ENCODE results near the gene RAB33A.

The RAB33A gene

DNA sequence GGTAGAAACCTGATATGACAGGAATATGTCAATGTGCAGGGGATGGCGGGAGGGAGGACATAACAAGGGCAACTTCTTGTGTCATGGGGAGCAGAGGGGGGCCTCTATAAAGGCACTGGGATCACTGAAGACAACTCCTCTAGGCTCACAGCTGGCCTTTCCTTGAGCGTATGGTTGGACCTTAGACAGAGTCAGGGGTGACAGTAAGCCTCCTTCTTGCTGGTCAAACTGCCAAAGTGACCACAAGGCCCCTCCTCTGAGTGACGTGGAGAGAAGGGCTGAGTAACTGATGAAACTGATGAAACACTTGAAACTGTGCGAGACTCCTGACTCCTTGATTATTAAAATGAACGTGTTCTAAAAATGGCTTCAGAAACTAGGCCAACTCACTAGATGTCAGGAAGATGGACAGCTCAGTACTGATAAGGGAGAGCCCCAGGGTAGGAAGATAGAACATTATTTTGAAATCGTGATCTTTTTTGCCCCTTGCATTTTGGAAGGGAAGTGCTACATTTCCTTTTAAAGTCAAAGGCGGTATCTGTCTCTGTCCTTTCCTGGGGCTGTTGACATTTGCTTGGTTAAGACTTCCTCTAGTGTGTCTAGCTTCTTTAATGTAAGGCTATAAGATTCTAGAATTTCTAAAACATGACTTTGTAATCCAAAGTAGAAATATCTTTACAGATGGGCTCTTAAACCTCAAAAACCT is 1.6 kb downstream of the RAB33A start:
- Histone ChIP-seq H3K9ac (ENCODE audit: low read length) (no peak overlapping the region), H3K4me3 (ENCODE audit: low read depth in 1 of 2, low read length in 2 of 2) (no peak overlapping the region), H3K4me1 (ENCODE audit: insufficient read depth, low read length) (no peaks in the 10 kb centered on the region), H3K27me3 (ENCODE audit: control insufficient read depth in 1 of 2, insufficient read depth in 2 of 2, low read length in 2 of 2) (peaks cover 0 to 11% of the 10 kb centered on the region in 2 donors), H3K27ac (ENCODE audit: low read depth, low read length) (no peak overlapping the region), H3K36me3 (ENCODE audit: insufficient read depth, low read length) (no peaks in the 10 kb centered on the region), H3K9me3 (ENCODE audit: low read length) (no peaks in the 10 kb centered on the region)

DNA sequence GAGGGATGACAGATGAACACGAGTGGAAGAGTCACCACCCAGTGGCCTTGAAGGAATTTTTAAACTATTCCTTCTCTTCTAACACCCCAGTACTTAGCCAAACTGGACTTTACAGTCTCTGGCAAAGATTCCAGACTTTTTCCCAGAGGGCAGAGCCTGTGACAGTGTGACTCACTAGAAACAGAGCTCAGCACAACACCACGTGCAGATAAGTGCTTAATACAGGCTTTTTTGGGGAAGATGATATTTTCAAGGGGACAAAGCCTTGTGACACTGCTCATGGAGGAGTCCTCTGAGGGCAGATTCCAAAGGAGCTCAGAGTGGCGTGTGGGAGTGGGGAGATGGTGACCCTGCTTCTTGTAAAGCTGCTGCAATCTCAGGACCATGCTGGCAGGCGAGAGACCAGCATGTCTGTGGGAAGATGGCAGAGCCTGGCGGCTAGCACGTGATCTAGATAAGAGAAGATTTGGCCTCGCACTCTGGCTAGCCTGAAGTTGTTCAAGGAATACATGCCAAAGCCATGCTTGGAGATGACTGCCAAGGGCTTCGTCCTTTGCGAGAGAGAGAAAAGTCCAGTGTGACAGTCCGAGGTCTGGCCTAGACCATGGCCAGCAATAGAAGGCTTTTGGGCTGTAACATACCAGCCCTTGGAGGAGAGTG is 2.4 kb downstream of the RAB33A start:
- H3K27ac ChIP-seq (ENCODE audit: low read depth, low read length), result no peak overlapping the region
- no peaks in the 10 kb centered on the region for H3K9me3 ChIP-seq (ENCODE audit: low read length)
- no peak overlapping the region for H3K4me3 ChIP-seq (ENCODE audit: low read depth in 1 of 2, low read length in 2 of 2)
- no peak overlapping the region for H3K9ac ChIP-seq (ENCODE audit: low read length)
- H3K4me1 ChIP-seq (ENCODE audit: insufficient read depth, low read length), result no peaks in the 10 kb centered on the region
- peaks cover 0 to 11% of the 10 kb centered on the region in 2 donors for H3K27me3 ChIP-seq (ENCODE audit: control insufficient read depth in 1 of 2, insufficient read depth in 2 of 2, low read length in 2 of 2)
- no peaks in the 10 kb centered on the region for H3K36me3 ChIP-seq (ENCODE audit: insufficient read depth, low read length)

DNA sequence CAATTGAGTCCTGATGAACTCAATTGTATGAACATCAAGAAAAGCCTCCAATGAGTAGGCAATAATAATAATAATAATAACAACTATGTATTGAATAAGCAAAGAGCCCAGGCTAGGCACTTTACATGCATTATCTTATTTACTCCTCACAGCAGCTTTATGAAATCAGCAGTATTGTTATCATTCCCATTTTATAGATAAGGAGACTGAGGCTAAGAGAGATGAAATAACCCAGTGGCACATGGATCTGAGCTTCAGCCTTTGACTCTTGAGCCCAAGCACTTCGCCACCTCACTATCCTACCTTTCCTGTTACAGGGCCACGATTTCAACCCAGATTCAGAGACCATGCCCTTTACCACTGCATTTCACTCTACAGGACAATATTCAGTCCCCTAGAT is 3.2 kb downstream of the RAB33A start:
- H3K27me3 ChIP-seq (ENCODE audit: control insufficient read depth in 1 of 2, insufficient read depth in 2 of 2, low read length in 2 of 2), result peaks cover 0 to 11% of the 10 kb centered on the region in 2 donors
- H3K9ac ChIP-seq (ENCODE audit: low read length), result no peak overlapping the region
- H3K9me3 ChIP-seq (ENCODE audit: low read length), result no peaks in the 10 kb centered on the region
- H3K4me3 ChIP-seq (ENCODE audit: low read depth in 1 of 2, low read length in 2 of 2), result no peak overlapping the region
- H3K4me1 ChIP-seq (ENCODE audit: insufficient read depth, low read length), result no peaks in the 10 kb centered on the region
- H3K27ac ChIP-seq (ENCODE audit: low read depth, low read length), result no peak overlapping the region
- no peaks in the 10 kb centered on the region for H3K36me3 ChIP-seq (ENCODE audit: insufficient read depth, low read length)

DNA sequence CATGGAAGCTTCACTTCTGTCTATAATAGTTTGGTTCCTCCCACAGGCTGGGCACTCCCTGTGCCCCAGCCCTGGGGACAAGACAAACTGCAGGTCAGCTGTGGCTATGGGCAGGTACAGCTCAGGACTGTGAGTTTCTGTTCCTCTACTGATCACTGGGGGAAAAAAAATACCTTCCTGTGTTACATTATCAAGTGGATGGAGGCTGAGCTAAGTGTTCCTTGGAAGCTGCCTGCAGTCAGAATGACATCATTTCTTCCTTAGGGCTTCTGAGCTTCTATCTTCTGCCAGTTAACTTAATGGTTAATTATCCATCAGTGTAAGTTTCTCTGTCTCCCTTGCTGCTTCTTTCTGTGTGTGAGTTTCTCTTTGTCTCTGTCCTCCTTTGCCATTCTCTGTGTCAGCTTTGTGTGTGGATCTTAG is 4.6 kb downstream of the RAB33A start:
- H3K27ac ChIP-seq (ENCODE audit: low read depth, low read length), result no peak overlapping the region
- H3K9ac ChIP-seq (ENCODE audit: low read length), result no peak overlapping the region
- no peaks in the 10 kb centered on the region for H3K4me1 ChIP-seq (ENCODE audit: insufficient read depth, low read length)
- peaks cover 0 to 6% of the 10 kb centered on the region in 2 donors for H3K27me3 ChIP-seq (ENCODE audit: control insufficient read depth in 1 of 2, insufficient read depth in 2 of 2, low read length in 2 of 2)
- no peak overlapping the region for H3K4me3 ChIP-seq (ENCODE audit: low read depth in 1 of 2, low read length in 2 of 2)
- H3K36me3 ChIP-seq (ENCODE audit: insufficient read depth, low read length), result no peaks in the 10 kb centered on the region
- no peaks in the 10 kb centered on the region for H3K9me3 ChIP-seq (ENCODE audit: low read length)

DNA sequence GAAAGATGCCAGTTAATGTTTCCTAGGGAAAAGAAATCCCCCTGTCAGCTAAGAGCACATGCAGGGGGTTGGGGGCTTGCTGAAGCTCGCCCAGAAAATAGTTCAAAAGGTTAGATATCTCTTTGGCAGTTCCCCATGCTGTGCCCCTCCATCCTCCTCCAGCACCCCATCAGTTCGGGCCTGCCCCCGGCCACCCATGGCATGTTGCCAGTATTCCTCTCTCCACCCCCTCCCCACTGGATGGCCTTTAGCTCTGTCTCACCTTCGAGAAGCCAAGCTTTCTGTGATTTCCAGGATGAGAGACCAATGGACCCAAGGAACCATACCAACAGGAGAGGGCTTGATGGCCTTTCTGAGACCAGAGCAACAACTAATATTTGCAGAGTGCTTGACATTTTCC is 5.2 kb downstream of the RAB33A start:
- H3K27ac ChIP-seq (ENCODE audit: low read depth, low read length), result no peak overlapping the region
- peaks cover 0 to 6% of the 10 kb centered on the region in 2 donors for H3K27me3 ChIP-seq (ENCODE audit: control insufficient read depth in 1 of 2, insufficient read depth in 2 of 2, low read length in 2 of 2)
- H3K9me3 ChIP-seq (ENCODE audit: low read length), result no peaks in the 10 kb centered on the region
- H3K9ac ChIP-seq (ENCODE audit: low read length), result no peak overlapping the region
- no peaks in the 10 kb centered on the region for H3K36me3 ChIP-seq (ENCODE audit: insufficient read depth, low read length)
- no peak overlapping the region for H3K4me3 ChIP-seq (ENCODE audit: low read depth in 1 of 2, low read length in 2 of 2)
- H3K4me1 ChIP-seq (ENCODE audit: insufficient read depth, low read length), result no peaks in the 10 kb centered on the region

DNA sequence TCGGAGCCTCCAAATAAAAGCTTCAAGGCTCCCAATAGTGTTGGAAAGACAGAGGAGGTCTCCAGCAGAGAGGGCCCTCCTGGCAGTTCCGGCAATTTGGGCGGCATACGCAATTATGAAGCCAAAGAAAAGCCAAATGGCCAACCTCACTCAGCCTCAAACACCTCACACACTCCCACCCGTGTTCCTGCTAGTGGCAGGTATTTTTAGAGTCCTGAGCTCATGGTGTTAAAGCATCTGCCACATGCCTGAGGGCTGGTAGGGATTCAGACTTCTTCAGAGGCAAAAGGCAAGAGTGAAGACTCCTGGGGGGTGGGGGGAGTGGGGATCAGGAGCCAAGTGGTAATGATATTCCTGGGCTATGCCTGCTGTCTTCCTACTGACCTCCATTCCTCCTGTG is 7.4 kb downstream of the RAB33A start:
- H3K9me3 ChIP-seq (ENCODE audit: low read length), result no peaks in the 10 kb centered on the region
- no peak overlapping the region for H3K27ac ChIP-seq (ENCODE audit: low read depth, low read length)
- H3K27me3 ChIP-seq (ENCODE audit: control insufficient read depth in 1 of 2, insufficient read depth in 2 of 2, low read length in 2 of 2), result no peaks in the 10 kb centered on the region
- H3K4me3 ChIP-seq (ENCODE audit: low read depth in 1 of 2, low read length in 2 of 2), result no peak overlapping the region
- no peaks in the 10 kb centered on the region for H3K4me1 ChIP-seq (ENCODE audit: insufficient read depth, low read length)
- H3K9ac ChIP-seq (ENCODE audit: low read length), result no peak overlapping the region
- H3K36me3 ChIP-seq (ENCODE audit: insufficient read depth, low read length), result no peaks in the 10 kb centered on the region

DNA sequence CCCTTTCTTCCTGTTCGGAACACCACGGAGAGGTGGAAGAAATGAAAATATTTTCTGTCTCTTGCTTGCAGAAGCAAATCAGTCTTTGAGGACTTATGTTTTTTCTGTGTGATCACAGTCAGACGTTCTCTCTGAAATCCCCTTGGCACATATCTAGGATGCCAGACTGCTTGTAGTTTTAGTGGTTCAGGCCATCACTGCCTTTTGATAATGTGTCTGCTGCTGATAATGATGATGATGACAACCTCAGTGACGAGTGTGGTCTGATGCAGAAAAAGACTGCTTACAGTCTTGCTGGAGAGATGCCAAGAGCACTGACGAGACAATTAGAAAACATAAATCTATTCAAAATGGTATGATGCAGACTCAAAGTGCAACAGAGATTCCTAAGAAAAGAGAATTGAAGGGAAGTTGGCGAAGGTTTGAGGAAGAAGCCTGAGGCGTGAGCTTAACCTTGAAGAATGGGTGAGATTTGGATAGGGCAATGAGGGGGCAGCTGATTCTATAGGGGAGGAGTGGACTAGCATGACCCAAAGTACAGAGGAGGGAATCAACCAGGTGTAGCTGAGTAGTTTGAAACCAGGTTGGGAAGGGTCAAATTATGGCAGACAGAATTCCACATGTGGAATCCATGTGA is 7.9 kb downstream of the RAB33A start:
- H3K27ac ChIP-seq (ENCODE audit: low read depth, low read length), result no peak overlapping the region
- no peak overlapping the region for H3K4me3 ChIP-seq (ENCODE audit: low read depth in 1 of 2, low read length in 2 of 2)
- H3K9me3 ChIP-seq (ENCODE audit: low read length), result no peaks in the 10 kb centered on the region
- H3K27me3 ChIP-seq (ENCODE audit: control insufficient read depth in 1 of 2, insufficient read depth in 2 of 2, low read length in 2 of 2), result no peaks in the 10 kb centered on the region
- no peak overlapping the region for H3K9ac ChIP-seq (ENCODE audit: low read length)
- H3K4me1 ChIP-seq (ENCODE audit: insufficient read depth, low read length), result no peaks in the 10 kb centered on the region
- H3K36me3 ChIP-seq (ENCODE audit: insufficient read depth, low read length), result no peaks in the 10 kb centered on the region

DNA sequence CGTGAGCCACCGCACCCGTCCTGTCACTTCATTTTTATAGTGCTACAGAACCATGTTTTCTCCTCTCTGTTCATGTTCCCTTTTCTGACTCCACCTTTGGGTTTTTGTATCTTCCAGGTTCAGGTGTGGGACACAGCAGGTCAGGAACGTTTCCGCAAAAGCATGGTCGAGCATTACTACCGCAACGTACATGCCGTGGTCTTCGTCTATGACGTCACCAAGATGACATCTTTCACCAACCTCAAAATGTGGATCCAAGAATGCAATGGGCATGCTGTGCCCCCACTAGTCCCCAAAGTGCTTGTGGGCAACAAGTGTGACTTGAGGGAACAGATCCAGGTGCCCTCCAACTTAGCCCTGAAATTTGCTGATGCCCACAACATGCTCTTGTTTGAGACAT is 12.4 kb downstream of the RAB33A start:
- Histone ChIP-seq H3K27me3 (ENCODE audit: control insufficient read depth in 1 of 2, insufficient read depth in 2 of 2, low read length in 2 of 2) (no peaks in the 10 kb centered on the region), H3K27ac (ENCODE audit: low read depth, low read length) (no peak overlapping the region), H3K9me3 (ENCODE audit: low read length) (no peaks in the 10 kb centered on the region), H3K36me3 (ENCODE audit: insufficient read depth, low read length) (no peaks in the 10 kb centered on the region), H3K4me3 (ENCODE audit: low read depth in 1 of 2, low read length in 2 of 2) (no peak overlapping the region), H3K4me1 (ENCODE audit: insufficient read depth, low read length) (no peaks in the 10 kb centered on the region), H3K9ac (ENCODE audit: low read length) (no peak overlapping the region)

DNA sequence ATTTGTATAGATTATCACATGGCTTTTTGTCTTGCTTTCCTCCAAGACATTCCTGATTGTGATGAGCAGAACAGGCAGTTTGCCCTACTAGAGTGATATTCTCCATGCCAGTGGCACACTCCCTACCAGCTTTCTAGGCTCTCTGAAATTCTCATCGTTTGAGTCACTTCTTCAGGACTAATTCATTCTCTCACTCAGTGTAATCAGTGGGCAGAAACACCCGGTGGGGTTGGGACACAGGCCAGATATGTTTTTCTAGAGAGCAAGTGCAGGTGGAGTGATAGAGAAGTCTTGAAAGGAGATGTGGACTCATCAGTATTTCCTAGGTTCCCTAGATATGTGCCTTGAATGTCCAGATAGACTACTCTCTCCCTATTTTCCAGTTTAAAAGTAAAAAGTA is 13.1 kb downstream of the RAB33A start:
- H3K4me1 ChIP-seq (ENCODE audit: insufficient read depth, low read length), result no peaks in the 10 kb centered on the region
- no peak overlapping the region for H3K9ac ChIP-seq (ENCODE audit: low read length)
- no peaks in the 10 kb centered on the region for H3K9me3 ChIP-seq (ENCODE audit: low read length)
- no peak overlapping the region for H3K27ac ChIP-seq (ENCODE audit: low read depth, low read length)
- no peaks in the 10 kb centered on the region for H3K36me3 ChIP-seq (ENCODE audit: insufficient read depth, low read length)
- H3K27me3 ChIP-seq (ENCODE audit: control insufficient read depth in 1 of 2, insufficient read depth in 2 of 2, low read length in 2 of 2), result no peaks in the 10 kb centered on the region
- H3K4me3 ChIP-seq (ENCODE audit: low read depth in 1 of 2, low read length in 2 of 2), result no peak overlapping the region

DNA sequence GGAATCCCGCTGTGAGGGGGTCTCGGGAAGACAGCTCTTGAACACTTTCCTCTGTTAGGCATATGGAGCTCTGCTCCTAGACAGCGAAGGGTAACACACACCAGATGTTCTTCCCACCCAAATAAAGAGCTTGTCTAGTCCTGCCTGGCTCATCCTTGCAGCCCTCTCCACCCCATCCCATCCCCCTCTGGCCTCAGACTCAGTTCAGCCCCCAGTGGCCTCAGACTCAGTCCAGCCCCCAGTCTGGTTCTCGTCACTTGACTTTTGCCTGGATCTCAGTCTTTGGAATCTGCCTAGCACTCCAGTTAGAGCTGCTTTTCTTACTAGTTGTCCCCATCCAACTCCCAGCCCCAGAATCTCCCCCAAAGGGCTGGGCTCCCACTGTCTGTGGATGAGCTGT is 14.9 kb downstream of the RAB33A start:
- Histone ChIP-seq H3K4me3 (ENCODE audit: low read depth in 1 of 2, low read length in 2 of 2) (no peak overlapping the region), H3K9ac (ENCODE audit: low read length) (no peak overlapping the region), H3K4me1 (ENCODE audit: insufficient read depth, low read length) (no peaks in the 10 kb centered on the region), H3K36me3 (ENCODE audit: insufficient read depth, low read length) (no peaks in the 10 kb centered on the region), H3K27me3 (ENCODE audit: control insufficient read depth in 1 of 2, insufficient read depth in 2 of 2, low read length in 2 of 2) (no peaks in the 10 kb centered on the region), H3K9me3 (ENCODE audit: low read length) (no peaks in the 10 kb centered on the region), H3K27ac (ENCODE audit: low read depth, low read length) (no peak overlapping the region)

DNA sequence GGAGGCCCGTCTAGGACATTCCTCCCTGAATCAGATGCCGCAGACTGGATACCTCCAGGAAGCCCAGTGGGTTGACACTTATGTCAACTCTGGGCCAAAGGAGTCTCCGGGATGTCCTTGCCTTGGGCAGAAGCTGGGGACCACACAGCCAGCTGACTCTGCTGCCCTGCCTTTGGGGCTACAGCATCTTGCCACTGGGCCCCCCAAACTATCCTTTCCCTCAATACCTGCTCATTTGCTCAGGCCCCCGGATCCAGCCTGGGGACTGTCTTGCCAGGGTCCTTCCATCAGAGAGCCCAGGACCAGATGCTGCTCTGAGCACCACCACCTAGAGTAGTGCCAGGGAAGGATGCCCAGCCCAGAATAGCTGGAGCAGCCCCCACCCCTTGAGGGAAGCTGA is 19.0 kb downstream of the RAB33A start:
- H3K27ac ChIP-seq (ENCODE audit: low read depth, low read length), result no peak overlapping the region
- no peak overlapping the region for H3K4me3 ChIP-seq (ENCODE audit: low read depth in 1 of 2, low read length in 2 of 2)
- no peaks in the 10 kb centered on the region for H3K9me3 ChIP-seq (ENCODE audit: low read length)
- no peak overlapping the region for H3K9ac ChIP-seq (ENCODE audit: low read length)
- H3K27me3 ChIP-seq (ENCODE audit: control insufficient read depth in 1 of 2, insufficient read depth in 2 of 2, low read length in 2 of 2), result peaks cover 0 to 7% of the 10 kb centered on the region in 2 donors
- no peaks in the 10 kb centered on the region for H3K36me3 ChIP-seq (ENCODE audit: insufficient read depth, low read length)
- no peaks in the 10 kb centered on the region for H3K4me1 ChIP-seq (ENCODE audit: insufficient read depth, low read length)
